Mammary epithelial cell (primary cell): ENCODE measurements around the gene NIPBL.

Experiments
- EZH2 ChIP-seq: IDR thresholded peaks from 2 replicates; pipeline ENCODE4 v1.6.1; 2012; ENCODE audit warnings: low read length, inconsistent platforms, borderline replicate concordance
- TF ChIP-seq, protein P1 (sequence below), 2 donors: IDR thresholded peaks in 1 of 2; conservative IDR thresholded peaks in 1 of 2; 2 replicates each; pipeline ENCODE4 v1.5.1; 2011 to 2012; ENCODE audit warnings: inconsistent platforms in 2 of 2, low read length in 2 of 2, mild to moderate bottlenecking in 2 of 2, control low read depth in 1 of 2, low read depth in 1 of 2; ENCODE audit not compliant: insufficient read depth in 1 of 2; ENCODE audit errors: extremely low read depth in 1 of 2

DNA sequence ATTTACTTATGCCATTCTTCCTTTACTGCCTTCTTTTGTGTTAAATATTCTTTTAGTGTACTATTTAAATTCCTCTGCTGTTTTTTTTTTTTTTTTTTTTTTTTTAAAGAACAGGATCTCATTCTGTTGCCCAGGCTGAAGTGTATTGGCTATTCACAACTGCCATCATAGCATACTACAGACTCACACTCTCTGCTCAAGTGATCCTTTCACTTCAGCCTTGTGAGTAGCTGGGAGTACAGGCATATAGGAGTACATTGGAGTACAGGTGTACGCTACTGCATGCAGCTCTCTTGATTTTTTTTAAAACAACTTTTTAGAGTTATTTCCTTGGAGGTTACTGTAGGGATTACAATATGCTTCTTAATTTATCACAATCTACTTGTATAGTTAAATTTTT, 56.1 kb downstream of the NIPBL start:
- TF ChIP-seq, protein P1, sequence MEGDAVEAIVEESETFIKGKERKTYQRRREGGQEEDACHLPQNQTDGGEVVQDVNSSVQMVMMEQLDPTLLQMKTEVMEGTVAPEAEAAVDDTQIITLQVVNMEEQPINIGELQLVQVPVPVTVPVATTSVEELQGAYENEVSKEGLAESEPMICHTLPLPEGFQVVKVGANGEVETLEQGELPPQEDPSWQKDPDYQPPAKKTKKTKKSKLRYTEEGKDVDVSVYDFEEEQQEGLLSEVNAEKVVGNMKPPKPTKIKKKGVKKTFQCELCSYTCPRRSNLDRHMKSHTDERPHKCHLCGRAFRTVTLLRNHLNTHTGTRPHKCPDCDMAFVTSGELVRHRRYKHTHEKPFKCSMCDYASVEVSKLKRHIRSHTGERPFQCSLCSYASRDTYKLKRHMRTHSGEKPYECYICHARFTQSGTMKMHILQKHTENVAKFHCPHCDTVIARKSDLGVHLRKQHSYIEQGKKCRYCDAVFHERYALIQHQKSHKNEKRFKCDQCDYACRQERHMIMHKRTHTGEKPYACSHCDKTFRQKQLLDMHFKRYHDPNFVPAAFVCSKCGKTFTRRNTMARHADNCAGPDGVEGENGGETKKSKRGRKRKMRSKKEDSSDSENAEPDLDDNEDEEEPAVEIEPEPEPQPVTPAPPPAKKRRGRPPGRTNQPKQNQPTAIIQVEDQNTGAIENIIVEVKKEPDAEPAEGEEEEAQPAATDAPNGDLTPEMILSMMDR (conservative IDR thresholded peaks at IDR 0.05 in 1 of 2, IDR thresholded peaks at IDR 0.05 in 1 of 2; ENCODE audit: extremely low read depth in 1 of 2, insufficient read depth in 1 of 2, low read depth in 1 of 2, low read length in 2 of 2) = no peak
- no peak for TF ChIP-seq EZH2
